KMS-11 (cell line): ENCODE measurements around the gene SYNE3.

ENCODE experiments used
- H2AFZ ChIP-seq: fragments of 200-600 bp; sonication (generic); 2 replicates; pipeline ENCODE4 v1.6.1; 2016; ENCODE audit warnings: antibody characterized with exemption, mixed run types, low read depth
- H3K27ac ChIP-seq: fragments of 200-600 bp; sonication (generic); 2 replicates; pipeline ENCODE4 v1.6.1; 2016; ENCODE audit warnings: mild to moderate bottlenecking, mixed run types
- H3K27me3 ChIP-seq: fragments of 200-600 bp; sonication (generic); 2 replicates; pipeline ENCODE4 v1.6.1; 2017; ENCODE audit warnings: mild to moderate bottlenecking, low read depth, mixed run types, moderate library complexity; ENCODE audit not compliant: insufficient read depth
- H3K36me3 ChIP-seq: fragments of 200-600 bp; sonication (generic); 2 replicates; pipeline ENCODE4 v1.6.1; 2017; ENCODE audit warnings: mild to moderate bottlenecking, mixed run types; ENCODE audit not compliant: insufficient read depth
- H3K4me1 ChIP-seq: fragments of 200-600 bp; sonication (generic); 2 replicates; pipeline ENCODE4 v1.6.1; 2016; ENCODE audit warnings: mild to moderate bottlenecking, low read depth, mixed run types; ENCODE audit not compliant: poor library complexity, severe bottlenecking
- H3K4me2 ChIP-seq: fragments of 200-600 bp; sonication (generic); 2 replicates; pipeline ENCODE4 v1.7.0; 2016; ENCODE audit warnings: mild to moderate bottlenecking, mixed run types
- H3K4me3 ChIP-seq: fragments of 200-600 bp; sonication (generic); IDR thresholded peaks from 2 replicates; pipeline ENCODE4 v1.6.1; 2017; ENCODE audit warnings: low read depth, low read length, mixed read lengths; ENCODE audit not compliant: insufficient read depth
- H3K79me2 ChIP-seq: fragments of 200-600 bp; sonication (generic); 2 replicates; pipeline ENCODE4 v1.6.1; 2016; ENCODE audit warnings: low read depth, mixed run types; ENCODE audit not compliant: insufficient read depth
- H3K9ac ChIP-seq: fragments of 200-600 bp; sonication (generic); 2 replicates; pipeline ENCODE4 v1.6.1; 2016; ENCODE audit warnings: mild to moderate bottlenecking, mixed run types
- H4K20me1 ChIP-seq: fragments of 200-600 bp; sonication (generic); 2 replicates; pipeline ENCODE4 v1.6.1; 2016; ENCODE audit warnings: mild to moderate bottlenecking, mixed run types; ENCODE audit not compliant: insufficient read depth
- TF ChIP-seq, protein P1 (sequence below): fragments of 200-600 bp; sonication (generic); conservative IDR thresholded peaks from 2 replicates; pipeline ENCODE4 v1.6.1; 2017; ENCODE audit warnings: low read depth, mild to moderate bottlenecking, antibody characterized with exemption, low read length, moderate library complexity, mixed read lengths

The SYNE3 gene

DNA sequence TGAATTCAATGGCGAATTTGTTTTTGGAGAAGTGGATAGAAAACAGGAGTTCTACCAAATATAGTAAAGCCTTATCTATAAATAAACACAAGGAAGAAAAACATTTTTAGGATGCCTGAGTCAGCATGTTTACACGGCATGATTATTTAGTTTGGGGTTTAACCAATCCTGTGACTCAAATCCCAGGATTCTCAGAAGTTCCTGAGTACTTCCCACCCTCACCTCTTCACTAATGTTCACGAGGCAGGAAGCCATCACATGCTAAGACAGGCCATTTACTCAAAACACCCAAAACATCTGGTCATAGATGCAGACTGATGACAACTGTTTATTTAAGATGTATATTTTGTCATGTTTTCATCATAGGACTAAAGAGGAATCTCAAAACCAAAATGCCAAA is 15.0 kb upstream of the SYNE3 start:
- Histone ChIP-seq H3K4me2 (peak overlapping the region; percentile 96; the same call in 1 of the 2 replicates), H3K27ac (no peak overlapping the region), H3K4me1 (peaks cover 18% of the 10 kb centered on the region), H4K20me1 (no peaks in the 10 kb centered on the region), H3K79me2 (peaks cover 52% of the 10 kb centered on the region), H3K27me3 (no peaks in the 10 kb centered on the region), H2AFZ (no peak overlapping the region), H3K9ac (no peak overlapping the region), H3K4me3 (no peak overlapping the region), H3K36me3 (no peaks in the 10 kb centered on the region)
- TF ChIP-seq, protein P1, sequence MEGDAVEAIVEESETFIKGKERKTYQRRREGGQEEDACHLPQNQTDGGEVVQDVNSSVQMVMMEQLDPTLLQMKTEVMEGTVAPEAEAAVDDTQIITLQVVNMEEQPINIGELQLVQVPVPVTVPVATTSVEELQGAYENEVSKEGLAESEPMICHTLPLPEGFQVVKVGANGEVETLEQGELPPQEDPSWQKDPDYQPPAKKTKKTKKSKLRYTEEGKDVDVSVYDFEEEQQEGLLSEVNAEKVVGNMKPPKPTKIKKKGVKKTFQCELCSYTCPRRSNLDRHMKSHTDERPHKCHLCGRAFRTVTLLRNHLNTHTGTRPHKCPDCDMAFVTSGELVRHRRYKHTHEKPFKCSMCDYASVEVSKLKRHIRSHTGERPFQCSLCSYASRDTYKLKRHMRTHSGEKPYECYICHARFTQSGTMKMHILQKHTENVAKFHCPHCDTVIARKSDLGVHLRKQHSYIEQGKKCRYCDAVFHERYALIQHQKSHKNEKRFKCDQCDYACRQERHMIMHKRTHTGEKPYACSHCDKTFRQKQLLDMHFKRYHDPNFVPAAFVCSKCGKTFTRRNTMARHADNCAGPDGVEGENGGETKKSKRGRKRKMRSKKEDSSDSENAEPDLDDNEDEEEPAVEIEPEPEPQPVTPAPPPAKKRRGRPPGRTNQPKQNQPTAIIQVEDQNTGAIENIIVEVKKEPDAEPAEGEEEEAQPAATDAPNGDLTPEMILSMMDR = no peak

DNA sequence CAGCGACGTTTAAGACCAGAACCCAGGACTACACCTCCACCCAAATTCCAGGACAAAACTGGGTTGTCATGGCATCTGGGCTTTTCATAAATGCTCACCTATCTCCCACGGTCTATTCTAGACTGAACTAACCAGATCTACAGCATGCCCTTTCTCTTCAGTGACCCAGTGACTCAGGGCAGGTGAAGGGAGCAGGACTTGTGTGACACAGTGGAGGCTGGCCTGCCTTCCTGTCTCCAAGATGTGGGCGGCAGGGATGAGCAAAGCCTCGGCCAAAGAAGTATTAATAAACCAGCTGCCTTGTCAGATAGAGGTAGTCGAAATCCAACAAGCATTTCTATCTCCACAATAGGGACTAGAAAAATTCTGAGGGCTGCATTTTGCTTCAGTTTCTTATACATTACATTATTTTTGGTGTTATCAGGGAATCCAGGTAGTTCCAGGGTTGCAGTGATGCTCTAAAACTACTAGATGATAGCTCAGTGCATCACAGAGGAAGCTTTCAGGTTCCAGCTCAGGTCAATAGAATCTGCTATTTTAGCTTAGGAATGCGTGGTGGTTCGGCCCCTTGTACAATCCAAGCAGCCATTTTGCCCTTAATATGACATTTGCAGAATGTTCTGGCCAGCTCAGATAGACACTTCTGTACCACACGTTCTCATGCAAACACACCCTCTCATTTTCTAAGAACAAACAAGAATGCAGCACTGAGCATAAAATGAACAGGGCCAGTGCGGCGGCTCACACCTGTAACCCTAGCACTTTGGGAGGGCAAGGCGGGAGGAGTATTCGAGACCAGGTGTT is 14.2 kb upstream of the SYNE3 start:
- H3K4me1 ChIP-seq = peaks cover 17% of the 10 kb centered on the region
- H3K4me3 ChIP-seq = no peak overlapping the region
- H3K9ac ChIP-seq = no peak overlapping the region
- H2AFZ ChIP-seq = no peak overlapping the region
- H3K4me2 ChIP-seq = no peak overlapping the region
- TF ChIP-seq, protein P1 = no peak
- H3K27me3 ChIP-seq = no peaks in the 10 kb centered on the region
- H3K27ac ChIP-seq = no peak overlapping the region
- H3K36me3 ChIP-seq = no peaks in the 10 kb centered on the region
- no peaks in the 10 kb centered on the region for H4K20me1 ChIP-seq
- peaks cover 44% of the 10 kb centered on the region for H3K79me2 ChIP-seq

DNA sequence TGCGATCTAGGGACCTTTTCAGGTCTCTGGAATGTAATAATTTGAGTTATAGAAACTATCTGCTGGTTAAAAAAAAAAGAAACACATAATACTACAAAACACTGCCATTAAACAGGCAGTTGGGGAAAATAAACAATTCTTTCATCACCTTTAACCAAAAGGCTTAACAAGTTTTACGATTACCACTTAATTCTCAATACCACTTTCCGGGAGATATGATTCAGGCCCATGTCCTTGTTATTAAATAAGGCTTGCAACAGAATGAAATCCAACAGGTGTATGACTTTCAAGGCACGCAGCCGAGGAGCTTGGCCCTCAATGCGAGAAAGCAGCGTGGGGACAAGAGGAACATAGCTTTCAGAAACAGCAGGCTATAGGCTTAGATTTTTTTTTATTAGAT is 12.8 kb upstream of the SYNE3 start:
- H3K4me3 ChIP-seq = no peak overlapping the region
- no peak overlapping the region for H3K27ac ChIP-seq
- H3K4me2 ChIP-seq = no peak overlapping the region
- H3K9ac ChIP-seq = no peak overlapping the region
- TF ChIP-seq, protein P1 = no peak
- no peaks in the 10 kb centered on the region for H3K36me3 ChIP-seq
- peaks cover 17% of the 10 kb centered on the region for H3K4me1 ChIP-seq
- no peaks in the 10 kb centered on the region for H3K27me3 ChIP-seq
- H2AFZ ChIP-seq = no peak overlapping the region
- H3K79me2 ChIP-seq = peaks cover 38% of the 10 kb centered on the region
- H4K20me1 ChIP-seq = no peaks in the 10 kb centered on the region

DNA sequence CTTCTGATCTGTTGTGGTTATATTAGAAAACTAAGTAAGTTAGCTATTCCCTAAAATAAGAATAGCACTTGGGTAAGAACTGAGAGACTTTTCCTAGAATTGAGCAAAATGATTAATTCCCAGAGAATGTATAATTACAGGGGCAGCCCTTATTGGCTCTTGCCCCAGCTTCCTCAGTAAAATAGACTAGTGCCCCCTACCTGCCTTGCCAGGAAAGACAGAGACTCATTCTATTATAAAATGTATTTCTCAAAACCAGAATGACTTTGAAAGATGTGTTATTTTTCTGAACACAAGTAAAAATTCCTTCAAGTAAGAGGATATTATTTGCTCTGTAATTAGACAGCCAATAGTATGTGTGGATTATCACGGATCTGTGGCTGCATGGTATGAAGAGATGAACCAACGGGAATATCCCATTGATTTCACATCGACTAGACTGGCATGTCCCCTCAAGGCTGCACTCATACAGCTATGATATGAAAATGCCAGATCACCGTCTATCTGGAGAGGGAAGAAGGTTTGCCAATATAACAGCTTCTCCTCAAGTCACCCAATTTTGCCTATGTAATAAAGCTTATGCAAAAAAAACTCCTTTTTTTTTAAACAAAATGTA is 11.0 kb upstream of the SYNE3 start:
- Histone ChIP-seq H2AFZ (no peak overlapping the region), H3K9ac (no peak overlapping the region), H3K27ac (no peak overlapping the region), H4K20me1 (no peaks in the 10 kb centered on the region), H3K4me1 (peaks cover 13% of the 10 kb centered on the region), H3K4me2 (no peak overlapping the region), H3K4me3 (no peak overlapping the region), H3K79me2 (peaks cover 22% of the 10 kb centered on the region), H3K36me3 (no peaks in the 10 kb centered on the region), H3K27me3 (no peaks in the 10 kb centered on the region)
- TF ChIP-seq, protein P1 = peak; percentile 69
